GM18858 (cell line): ENCODE measurements around the gene RBM25.
"Not testable (repeated sequence)": the region's sequence is repeated elsewhere in the genome, so short reads cannot be mapped to it uniquely, and the experiment has no call there.

Experiments
- ATAC-seq: cut with Tn5 transposase; IDR thresholded peaks from one replicate; pipeline ENCODE4 v1.9.1; 2021; ENCODE audit not compliant: unreplicated experiment

The RBM25 gene

GRCh38 chr14:73168274-73168673 lies 109.9 kb downstream of the RBM25 start:
- ATAC-seq, result no peak

DNA sequence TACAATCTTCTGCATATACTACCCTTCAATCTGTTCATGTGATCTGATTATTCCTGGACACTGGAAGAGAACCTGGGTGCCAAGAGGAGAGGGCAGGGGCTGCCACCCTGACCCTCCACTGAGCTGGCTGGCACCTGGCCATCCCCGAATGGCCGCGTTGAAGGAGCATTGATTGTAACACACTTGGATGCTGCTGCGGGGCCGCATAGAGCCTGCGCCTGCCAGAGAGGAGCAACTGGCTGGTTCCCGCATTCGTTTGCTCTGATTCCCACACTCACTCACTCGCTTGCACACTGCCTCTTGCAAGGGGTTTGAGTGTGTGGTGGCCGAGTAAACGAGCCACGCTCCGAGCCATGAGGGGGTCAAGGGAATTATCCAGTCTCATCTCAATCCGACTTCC lies 110.4 kb downstream of the RBM25 start:
- no peak for ATAC-seq

- ATAC-seq, result not testable (repeated sequence)
These were observed 111.5 kb downstream of the RBM25 start for GRCh38 chr14:73169855-73170254.

- no peak for ATAC-seq
These were observed 112.4 kb downstream of the RBM25 start for GRCh38 chr14:73170686-73171085.

GRCh38 chr14:73172500-73172899 lies 114.2 kb downstream of the RBM25 start:
- no peak for ATAC-seq

DNA sequence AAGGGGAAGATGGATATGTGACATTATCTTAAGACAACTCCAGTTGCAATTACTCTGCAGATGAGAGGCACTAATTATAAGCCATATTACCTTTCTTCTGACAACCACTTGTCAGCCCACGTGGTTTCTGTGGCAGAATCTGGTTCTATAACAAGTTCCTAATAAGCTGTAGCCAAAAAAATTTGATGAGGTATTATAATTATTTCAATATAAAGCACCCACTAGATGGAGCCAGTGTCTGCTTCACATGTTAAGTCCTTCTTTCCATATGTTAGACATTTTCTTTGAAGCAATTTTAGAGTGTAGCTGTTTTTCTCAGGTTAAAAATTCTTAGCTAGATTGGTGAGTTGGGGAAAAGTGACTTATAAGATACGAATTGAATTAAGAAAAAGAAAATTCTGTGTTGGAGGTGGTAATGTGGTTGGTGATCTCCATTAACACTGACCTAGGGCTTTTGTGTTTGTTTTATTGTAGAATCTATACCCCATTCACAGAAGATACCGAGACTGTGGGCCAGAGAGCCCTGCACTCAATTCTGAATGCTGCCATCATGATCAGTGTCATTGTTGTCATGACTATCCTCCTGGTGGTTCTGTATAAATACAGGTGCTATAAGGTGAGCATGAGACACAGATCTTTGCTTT lies 114.9 kb downstream of the RBM25 start:
- ATAC-seq, result no peak
